Spleen (tissue), 7 donors: Measurements from ENCODE around the gene PER3.

Experiments used
- POLR2A ChIP-seq, 3 donors: fragments of 450-650 bp; IDR thresholded peaks; one replicate each; pipeline ENCODE4 v1.5.1; 2017; ENCODE audit warnings: antibody characterized with exemption in 3 of 3, mild to moderate bottlenecking in 1 of 3
- POLR2AphosphoS5 ChIP-seq, 3 donors: sonication (generic); formaldehyde crosslinking; IDR thresholded peaks; one replicate each; pipeline ENCODE4 v1.5.1; 2017; ENCODE audit warnings: antibody characterized with exemption in 3 of 3
- TF ChIP-seq, protein P1 (sequence below), 11 experiments: fragments of 200-600 bp in 7 of 11; fragments of 450-650 bp in 4 of 11; sonication (generic) in 4 of 11; IDR thresholded peaks in 8 of 11; conservative IDR thresholded peaks in 3 of 11; 1 replicate in 7 of 11; 2 replicates in 4 of 11; pipeline versions ENCODE4 v1.4.0 to v1.8.0; 2016 to 2021; ENCODE audit warnings: antibody characterized with exemption in 11 of 11, inconsistent platforms in 4 of 11, mild to moderate bottlenecking in 1 of 11
- donor health status: DM: no; HTN: no; CAD: no; lungs with moderate emphysema.
- donor health status: DM: no; HTN: no; CAD: no.
- donor health status: DM: no; HTN: no; CAD: no.

DNA sequence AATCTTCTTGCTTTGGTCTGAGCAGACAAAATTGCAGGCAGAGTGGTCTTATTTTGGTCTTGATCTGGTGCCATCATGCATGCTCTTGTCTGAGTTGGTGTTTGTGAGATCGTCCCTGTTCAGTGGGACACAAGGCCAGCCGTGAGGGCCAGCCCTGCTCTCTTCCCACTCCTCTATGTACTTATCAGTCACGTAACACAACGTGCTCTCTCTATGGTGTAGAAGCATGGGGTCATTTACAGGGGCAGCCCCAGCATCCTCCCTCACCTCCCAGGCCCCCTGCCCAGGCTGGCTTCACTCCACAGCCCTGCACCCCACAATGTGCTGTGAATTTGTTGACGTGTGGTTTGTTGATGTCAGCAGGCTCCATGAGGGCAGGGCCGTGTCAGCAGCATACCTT lies 87.0 kb downstream of the PER3 start:
- TF ChIP-seq, protein P1, sequence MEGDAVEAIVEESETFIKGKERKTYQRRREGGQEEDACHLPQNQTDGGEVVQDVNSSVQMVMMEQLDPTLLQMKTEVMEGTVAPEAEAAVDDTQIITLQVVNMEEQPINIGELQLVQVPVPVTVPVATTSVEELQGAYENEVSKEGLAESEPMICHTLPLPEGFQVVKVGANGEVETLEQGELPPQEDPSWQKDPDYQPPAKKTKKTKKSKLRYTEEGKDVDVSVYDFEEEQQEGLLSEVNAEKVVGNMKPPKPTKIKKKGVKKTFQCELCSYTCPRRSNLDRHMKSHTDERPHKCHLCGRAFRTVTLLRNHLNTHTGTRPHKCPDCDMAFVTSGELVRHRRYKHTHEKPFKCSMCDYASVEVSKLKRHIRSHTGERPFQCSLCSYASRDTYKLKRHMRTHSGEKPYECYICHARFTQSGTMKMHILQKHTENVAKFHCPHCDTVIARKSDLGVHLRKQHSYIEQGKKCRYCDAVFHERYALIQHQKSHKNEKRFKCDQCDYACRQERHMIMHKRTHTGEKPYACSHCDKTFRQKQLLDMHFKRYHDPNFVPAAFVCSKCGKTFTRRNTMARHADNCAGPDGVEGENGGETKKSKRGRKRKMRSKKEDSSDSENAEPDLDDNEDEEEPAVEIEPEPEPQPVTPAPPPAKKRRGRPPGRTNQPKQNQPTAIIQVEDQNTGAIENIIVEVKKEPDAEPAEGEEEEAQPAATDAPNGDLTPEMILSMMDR (IDR thresholded peaks at IDR 0.05 in 8 of 11, conservative IDR thresholded peaks at IDR 0.05 in 3 of 11) = no peak
- TF ChIP-seq POLR2A (IDR thresholded peaks at IDR 0.05) = no peak
- TF ChIP-seq POLR2AphosphoS5 (IDR thresholded peaks at IDR 0.05) = no peak
